Bronchial epithelial cell (primary cell): Measurements from ENCODE around the gene VASN. TPM values are rescaled to one million over a fixed set of nuclear protein-coding genes. Genes with fewer than 3 reads are reported as not detected.
A peak's percentile ranks its signal among the peaks of the same experiment; 100 is the strongest.

ENCODE experiments used
- DNase-seq: peaks from one replicate; pipeline ENCODE4 v3.0.0-alpha.2; 2010; ENCODE audit warnings: low read depth
- FAIRE-seq: peaks from 2 replicates; lab custom pipeline; 2011; peaks lifted over from hg19 to GRCh38; lab: Jason Lieb, UNC
- H3K27me3 ChIP-seq: 2 replicates; pipeline ENCODE4 v1.5.1; 2011; ENCODE audit warnings: low read length; ENCODE audit not compliant: control insufficient read depth, insufficient read depth
- H3K36me3 ChIP-seq: 2 replicates; pipeline ENCODE4 v1.5.1; 2011; ENCODE audit warnings: low read length; ENCODE audit not compliant: control insufficient read depth, insufficient read depth
- H3K4me3 ChIP-seq: 2 replicates; pipeline ENCODE4 v1.5.1; 2011; ENCODE audit warnings: mild to moderate bottlenecking, low read depth, low read length, control low read depth
- CTCF ChIP-seq: IDR thresholded peaks from 2 replicates; pipeline ENCODE4 v1.5.1; 2011; ENCODE audit warnings: mild to moderate bottlenecking, moderate library complexity, low read length, control low read depth, inconsistent platforms; ENCODE audit not compliant: insufficient read depth, severe bottlenecking
- total RNA-seq: library from RNA; depleted of rRNA; stranded (reverse); fragments of >200 nt; gene quantifications from 2 replicates; pipeline ENCODE4 v1.2.1, GENCODE V29; 2014

The VASN gene
- total RNA-seq, 1 donor from 2014 or later: 6.6 TPM

- no peaks in the 10 kb centered on the region for H3K36me3 ChIP-seq
- H3K27me3 ChIP-seq: no peaks in the 10 kb centered on the region
- no peak for TF ChIP-seq CTCF
- H3K4me3 ChIP-seq: no peak overlapping the region
- no peak for DNase-seq
- no peak for FAIRE-seq
These were observed 46.3 kb upstream of the VASN start for GRCh38 chr16:4325253-4325758.

GRCh38 chr16:4327386-4328045, 44.1 kb upstream of the VASN start:
- H3K4me3 ChIP-seq: peak overlapping the region; percentile 44
- FAIRE-seq (no peak), DNase-seq (no peak)
- H3K36me3 ChIP-seq: peaks cover 1% of the 10 kb centered on the region
- no peak for TF ChIP-seq CTCF
- no peaks in the 10 kb centered on the region for H3K27me3 ChIP-seq

- DNase-seq: peak; percentile 52
- TF ChIP-seq CTCF: peak; percentile 78
- peak overlapping the region; percentile 44 for H3K4me3 ChIP-seq
- no peak for FAIRE-seq
- H3K36me3 ChIP-seq: peaks cover 3% of the 10 kb centered on the region
- H3K27me3 ChIP-seq: no peaks in the 10 kb centered on the region
These were observed 43.4 kb upstream of the VASN start for GRCh38 chr16:4328046-4328781.

- FAIRE-seq: no peak
- DNase-seq: no peak
- Histone ChIP-seq H3K27me3 (no peaks in the 10 kb centered on the region), H3K36me3 (peaks cover 3% of the 10 kb centered on the region), H3K4me3 (no peak overlapping the region)
- no peak for TF ChIP-seq CTCF
These were observed 42.6 kb upstream of the VASN start for GRCh38 chr16:4328782-4329775.

GRCh38 chr16:4330277-4330874, 41.3 kb upstream of the VASN start:
- no peak for FAIRE-seq
- DNase-seq: no peak
- no peak overlapping the region for H3K4me3 ChIP-seq
- H3K36me3 ChIP-seq: peaks cover 3% of the 10 kb centered on the region
- no peaks in the 10 kb centered on the region for H3K27me3 ChIP-seq
- peak; percentile 88 for TF ChIP-seq CTCF
